Measurements from ENCODE around the gene IFITM2. TPM values are rescaled to one million over a fixed set of nuclear protein-coding genes. Genes with fewer than 3 reads are reported as not detected.

The IFITM2 gene
- total and polyA plus RNA-seq, 2 donors (not counting 1 experiment from before 2014, with no cell fraction given), result 72.1 to 451 TPM

- intact Hi-C loops (cut with micrococcal nuclease), result loop anchor here (2.0 to 5.0 kb wide), 2 partner anchors 21 to 53 kb away; partner anchors contain the start of genes PSMD13 and SIRT3
- H3K9me3 Mint-ChIP-seq (ENCODE audit: insufficient read depth), result no peaks in the 10 kb centered on the region
- no peak for DNase-seq
- peak overlapping the region; percentile 81 for H3K4me3 Mint-ChIP-seq
- H3K27ac ChIP-seq (ENCODE audit: low read length in 2 of 2), result no peak overlapping the region
- CTCF ChIA-PET, result interaction anchor here (0.6 to 5.6 kb wide), 4 partner anchors 15 to 40 kb away, joined by 4 to 35 read pairs (median 5); no protein-coding TSS in a partner anchor
- no peak for ATAC-seq (ENCODE audit: low read depth)
- H3K9me3 ChIP-seq (ENCODE audit: control extremely low read depth in 1 of 3, control insufficient read depth in 2 of 3, insufficient read depth in 1 of 3, low read length in 2 of 3), result no peaks in the 10 kb centered on the region
- peaks cover 18 to 25% of the 10 kb centered on the region in 2 donors for H3K4me1 ChIP-seq (ENCODE audit: control insufficient read depth in 2 of 2, insufficient read depth in 2 of 2, low read length in 2 of 2)
- H3K27me3 Mint-ChIP-seq, result peaks cover 9% of the 10 kb centered on the region
- H3K27ac Mint-ChIP-seq, result peak overlapping the region; percentile 83
- WGBS (ENCODE audit: insufficient coverage), result 80% methylated on average over 42 of the region's 48 CpGs
- peaks cover 20% of the 10 kb centered on the region for H3K4me1 Mint-ChIP-seq
- peak overlapping the region in 3 of 5 experiments; percentile 29 to 63 (median 41) for H3K4me3 ChIP-seq (ENCODE audit: control extremely low read depth in 1 of 5, extremely low read depth in 1 of 5, insufficient read depth in 1 of 5, low read depth in 2 of 5, low read length in 4 of 5)
- no peaks in the 10 kb centered on the region for H3K36me3 ChIP-seq (replicated peaks in 1 of 2; ENCODE audit: control extremely low read depth in 1 of 2, control insufficient read depth in 1 of 2, extremely low read depth in 1 of 2, insufficient read depth in 2 of 2, low read length in 1 of 2)
- no peaks in the 10 kb centered on the region for H4K20me1 ChIP-seq (ENCODE audit: control insufficient read depth, insufficient read depth, low read length, poor library complexity, severe bottlenecking)
- H3K79me2 ChIP-seq (ENCODE audit: control insufficient read depth, insufficient read depth, low read length), result peaks cover 8% of the 10 kb centered on the region
- POLR2A ChIA-PET, result interaction anchor here (1.5 to 2.7 kb wide), 3 partner anchors 10 to 23 kb away, joined by 5 to 11 read pairs (median 9); no protein-coding TSS in a partner anchor
- peak overlapping the region; percentile 28 for H3K9ac ChIP-seq (ENCODE audit: low read length)
- no peak for TF ChIP-seq EZH2 (IDR thresholded peaks at IDR 0.05; ENCODE audit: borderline replicate concordance, insufficient read depth, low read depth, low read length, poor library complexity, severe bottlenecking)
- TF ChIP-seq, protein P1, sequence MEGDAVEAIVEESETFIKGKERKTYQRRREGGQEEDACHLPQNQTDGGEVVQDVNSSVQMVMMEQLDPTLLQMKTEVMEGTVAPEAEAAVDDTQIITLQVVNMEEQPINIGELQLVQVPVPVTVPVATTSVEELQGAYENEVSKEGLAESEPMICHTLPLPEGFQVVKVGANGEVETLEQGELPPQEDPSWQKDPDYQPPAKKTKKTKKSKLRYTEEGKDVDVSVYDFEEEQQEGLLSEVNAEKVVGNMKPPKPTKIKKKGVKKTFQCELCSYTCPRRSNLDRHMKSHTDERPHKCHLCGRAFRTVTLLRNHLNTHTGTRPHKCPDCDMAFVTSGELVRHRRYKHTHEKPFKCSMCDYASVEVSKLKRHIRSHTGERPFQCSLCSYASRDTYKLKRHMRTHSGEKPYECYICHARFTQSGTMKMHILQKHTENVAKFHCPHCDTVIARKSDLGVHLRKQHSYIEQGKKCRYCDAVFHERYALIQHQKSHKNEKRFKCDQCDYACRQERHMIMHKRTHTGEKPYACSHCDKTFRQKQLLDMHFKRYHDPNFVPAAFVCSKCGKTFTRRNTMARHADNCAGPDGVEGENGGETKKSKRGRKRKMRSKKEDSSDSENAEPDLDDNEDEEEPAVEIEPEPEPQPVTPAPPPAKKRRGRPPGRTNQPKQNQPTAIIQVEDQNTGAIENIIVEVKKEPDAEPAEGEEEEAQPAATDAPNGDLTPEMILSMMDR (IDR thresholded peaks at IDR 0.05), result no peak
- no peak overlapping the region for H2AFZ ChIP-seq (ENCODE audit: insufficient read depth, low read depth, low read length, poor library complexity, severe bottlenecking)
- H3K4me2 ChIP-seq (replicated peaks; ENCODE audit: low read depth, low read length, poor library complexity, severe bottlenecking), result peak overlapping the region; percentile 99
- peaks cover 0 to 18% (median 3%) of the 10 kb centered on the region in 4 experiments for H3K27me3 ChIP-seq (replicated peaks in 1 of 4; ENCODE audit: control extremely low read depth in 1 of 4, control insufficient read depth in 3 of 4, insufficient read depth in 4 of 4, low read length in 3 of 4)
Observed at GRCh38 chr11:289712-290620, 17.6 kb upstream of the IFITM2 start.

All from B cell (primary cell).